Measurements from ENCODE around the gene RALGPS1.

DNA sequence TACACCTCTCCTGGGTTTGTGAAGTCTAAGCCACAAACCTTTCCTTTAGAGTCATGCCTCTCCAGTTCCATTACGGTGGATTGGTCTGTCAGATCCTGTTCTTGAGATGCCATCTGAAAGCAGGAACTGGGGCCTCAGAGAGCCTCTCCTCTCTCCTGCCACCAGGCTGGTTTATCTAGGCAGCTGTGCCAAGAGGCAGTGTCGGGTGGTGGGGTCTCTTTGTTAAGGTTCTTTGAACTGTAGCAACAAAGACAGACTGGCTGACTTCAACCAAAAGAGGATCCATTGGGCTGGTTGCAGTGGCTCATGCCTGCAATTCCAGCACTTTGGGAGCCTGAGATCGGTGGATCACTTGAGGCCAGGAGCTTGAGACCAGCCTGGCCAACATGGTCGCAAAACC, 273.8 kb downstream of the RALGPS1 start:
- TF ChIP-seq, protein P1, sequence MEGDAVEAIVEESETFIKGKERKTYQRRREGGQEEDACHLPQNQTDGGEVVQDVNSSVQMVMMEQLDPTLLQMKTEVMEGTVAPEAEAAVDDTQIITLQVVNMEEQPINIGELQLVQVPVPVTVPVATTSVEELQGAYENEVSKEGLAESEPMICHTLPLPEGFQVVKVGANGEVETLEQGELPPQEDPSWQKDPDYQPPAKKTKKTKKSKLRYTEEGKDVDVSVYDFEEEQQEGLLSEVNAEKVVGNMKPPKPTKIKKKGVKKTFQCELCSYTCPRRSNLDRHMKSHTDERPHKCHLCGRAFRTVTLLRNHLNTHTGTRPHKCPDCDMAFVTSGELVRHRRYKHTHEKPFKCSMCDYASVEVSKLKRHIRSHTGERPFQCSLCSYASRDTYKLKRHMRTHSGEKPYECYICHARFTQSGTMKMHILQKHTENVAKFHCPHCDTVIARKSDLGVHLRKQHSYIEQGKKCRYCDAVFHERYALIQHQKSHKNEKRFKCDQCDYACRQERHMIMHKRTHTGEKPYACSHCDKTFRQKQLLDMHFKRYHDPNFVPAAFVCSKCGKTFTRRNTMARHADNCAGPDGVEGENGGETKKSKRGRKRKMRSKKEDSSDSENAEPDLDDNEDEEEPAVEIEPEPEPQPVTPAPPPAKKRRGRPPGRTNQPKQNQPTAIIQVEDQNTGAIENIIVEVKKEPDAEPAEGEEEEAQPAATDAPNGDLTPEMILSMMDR (IDR thresholded peaks at IDR 0.05; ENCODE audit: low read depth, low read length): no peak
- no peak for TF ChIP-seq EZH2phosphoT487 (IDR thresholded peaks at IDR 0.05; ENCODE audit: low read depth)

All from OCI-LY3 (cell line).